Epithelial cell of proximal tubule (primary cell): Measurements from ENCODE around the gene AGT. TPM values are rescaled to one million over a fixed set of nuclear protein-coding genes. Genes with fewer than 3 reads are reported as not detected.

Experiments used
- DNase-seq: peaks from one replicate; pipeline ENCODE4 v3.0.0-alpha.2; 2011; ENCODE audit warnings: low read depth
- H3K4me3 ChIP-seq: 2 replicates; pipeline ENCODE4 v1.5.1; 2011; ENCODE audit warnings: low read depth, mild to moderate bottlenecking, low read length
- CTCF ChIP-seq: conservative IDR thresholded peaks from 2 replicates; pipeline ENCODE4 v1.5.1; 2012; ENCODE audit warnings: low read depth, mild to moderate bottlenecking, low read length
- total RNA-seq: library from RNA; depleted of rRNA; stranded (reverse); fragments of >200 nt; gene quantifications from 2 replicates; pipeline ENCODE4 v1.2.3, GENCODE V29; 2015

Gene AGT
- total RNA-seq, 1 donor from 2014 or later, result 3.2 TPM

- no peak for TF ChIP-seq CTCF
- no peak overlapping the region for H3K4me3 ChIP-seq
- DNase-seq, result no peak
Measured at GRCh38 chr1:230696722-230697437, 17.0 kb downstream of the AGT start.

GRCh38 chr1:230696218-230696617 lies 17.7 kb downstream of the AGT start:
- no peak overlapping the region for H3K4me3 ChIP-seq
- DNase-seq, result no peak
- TF ChIP-seq CTCF, result no peak

DNA sequence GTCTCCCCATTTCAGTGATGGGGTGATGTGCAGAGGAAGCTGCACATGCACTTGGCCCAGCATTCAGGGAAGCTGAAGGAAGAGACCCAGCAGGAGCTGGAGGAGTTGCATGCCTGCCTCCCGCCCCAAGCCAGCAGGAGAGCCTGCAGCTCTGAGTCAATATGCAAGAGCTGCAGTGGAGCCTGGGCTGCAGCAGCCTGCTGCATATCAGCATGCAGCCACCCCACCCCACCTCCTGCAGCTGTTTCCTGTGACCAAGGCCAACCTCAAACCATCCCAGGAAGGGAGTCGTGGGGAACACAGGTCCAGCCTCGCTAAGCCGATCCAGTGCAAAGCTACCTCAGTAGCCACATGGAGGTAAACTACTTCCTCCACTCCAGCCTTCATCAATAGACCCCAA lies 18.9 kb downstream of the AGT start:
- H3K4me3 ChIP-seq, result no peak overlapping the region
- no peak for DNase-seq
- TF ChIP-seq CTCF, result no peak

GRCh38 chr1:230694464-230694863 lies 19.5 kb downstream of the AGT start:
- no peak for DNase-seq
- TF ChIP-seq CTCF, result no peak
- H3K4me3 ChIP-seq, result no peak overlapping the region

GRCh38 chr1:230693777-230694176 lies 20.1 kb downstream of the AGT start:
- H3K4me3 ChIP-seq, result no peak overlapping the region
- DNase-seq, result no peak
- TF ChIP-seq CTCF, result no peak

DNA sequence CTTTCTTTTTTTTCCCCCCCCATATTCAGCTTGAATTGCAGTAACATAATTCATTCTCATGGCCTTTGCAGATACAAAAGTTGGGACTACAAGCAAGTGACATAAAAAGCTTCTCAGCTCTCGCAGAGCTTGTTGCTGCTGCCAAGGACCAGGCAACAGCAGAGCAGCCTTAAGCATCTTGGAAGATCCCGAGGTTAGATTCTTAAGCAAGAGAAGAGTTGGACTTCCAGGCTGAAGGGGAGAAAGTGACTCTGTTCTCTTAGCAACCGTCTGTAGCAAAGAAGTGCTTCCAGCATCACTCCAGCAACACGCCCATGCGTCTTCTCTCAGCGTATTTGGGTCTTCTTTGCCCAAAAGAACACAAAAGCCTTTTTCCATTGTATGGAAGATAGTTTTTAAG lies 20.7 kb downstream of the AGT start:
- H3K4me3 ChIP-seq, result no peak overlapping the region
- no peak for DNase-seq
- no peak for TF ChIP-seq CTCF

- DNase-seq, result no peak
- H3K4me3 ChIP-seq, result no peak overlapping the region
- no peak for TF ChIP-seq CTCF
Measured at GRCh38 chr1:230691615-230692014, 22.3 kb downstream of the AGT start.
